OCI-LY7 (cell line): ENCODE measurements around the gene PRDM12.

Experiments
- CTCF ChIP-seq: fragments of 200-600 bp; sonication (generic); conservative IDR thresholded peaks from 2 replicates; pipeline ENCODE4 v1.5.1; 2014; ENCODE audit warnings: mild to moderate bottlenecking, antibody characterized with exemption, low read length, moderate library complexity, mixed read lengths
- EZH2phosphoT487 ChIP-seq: fragments of 200-600 bp; sonication (generic); IDR thresholded peaks from 2 replicates; pipeline ENCODE4 v1.6.1; 2018; ENCODE audit warnings: low read depth, borderline replicate concordance, mild to moderate bottlenecking, mixed run types, antibody characterized with exemption, low read length, moderate library complexity, mixed read lengths

- TF ChIP-seq CTCF = no peak
- TF ChIP-seq EZH2phosphoT487 = no peak
Measured at GRCh38 chr9:130623466-130623865, 40.9 kb upstream of the PRDM12 start.
